GM18499 (cell line): ENCODE measurements around the gene PPP3R1.

Experiments
- ATAC-seq: cut with Tn5 transposase; IDR thresholded peaks from one replicate; pipeline ENCODE4 v1.9.1; 2021; ENCODE audit warnings: moderate number of reproducible peaks; ENCODE audit not compliant: insufficient read depth, unreplicated experiment

The PPP3R1 gene

GRCh38 chr2:68157002-68157401 lies 95.3 kb downstream of the PPP3R1 start:
- ATAC-seq = peak; percentile 4

GRCh38 chr2:68156419-68156818 lies 95.9 kb downstream of the PPP3R1 start:
- no peak for ATAC-seq

- no peak for ATAC-seq
Observed at GRCh38 chr2:68155618-68156017, 96.7 kb downstream of the PPP3R1 start.

GRCh38 chr2:68152681-68153347 lies 99.5 kb downstream of the PPP3R1 start:
- ATAC-seq = no peak

GRCh38 chr2:68151037-68151436 lies 101.3 kb downstream of the PPP3R1 start:
- no peak for ATAC-seq

- no peak for ATAC-seq
Observed at GRCh38 chr2:68141875-68142274, 110.5 kb downstream of the PPP3R1 start.

- no peak for ATAC-seq
Observed at GRCh38 chr2:68135448-68136320, 116.6 kb downstream of the PPP3R1 start.

GRCh38 chr2:68134554-68134953 lies 117.8 kb downstream of the PPP3R1 start:
- ATAC-seq = no peak

- ATAC-seq = no peak
Observed at GRCh38 chr2:68134120-68134519, 118.2 kb downstream of the PPP3R1 start.
